Spleen (tissue), 11 donors: ENCODE measurements around the gene PLEKHG3. TPM values are rescaled to one million over a fixed set of nuclear protein-coding genes. Genes with fewer than 3 reads are reported as not detected.
A peak's percentile ranks its signal among the peaks of the same experiment; 100 is the strongest.

Source experiments
- DNase-seq: peaks from one replicate; pipeline ENCODE4 v3.0.0-alpha.2; 2020
- H3K27ac ChIP-seq, 8 donors: fragments of 200-600 bp; sonication (generic) in 7 of 8; 1 replicate in 4 of 8; 2 replicates in 4 of 8; pipeline versions ENCODE4 v1.5.0 to v1.8.0; 2016 to 2021; ENCODE audit warnings: inconsistent platforms in 4 of 8, mild to moderate bottlenecking in 4 of 8, moderate library complexity in 1 of 8
- H3K27me3 ChIP-seq, 7 donors: fragments of 200-600 bp; sonication (generic) in 6 of 7; replicated peaks in 1 of 7; 1 replicate in 4 of 7; 2 replicates in 3 of 7; pipeline versions ENCODE4 v1.5.0 to v1.8.0; 2016 to 2021; ENCODE audit warnings: inconsistent platforms in 3 of 7, mild to moderate bottlenecking in 1 of 7
- H3K36me3 ChIP-seq, 6 donors: fragments of 200-600 bp; sonication (generic) in 5 of 6; 1 replicate in 4 of 6; 2 replicates in 2 of 6; pipeline versions ENCODE4 v1.5.0 to v1.8.0; 2016 to 2021; ENCODE audit warnings: inconsistent platforms in 2 of 6
- H3K4me1 ChIP-seq, 6 donors: fragments of 200-600 bp; sonication (generic) in 5 of 6; 1 replicate in 3 of 6; 2 replicates in 3 of 6; pipeline versions ENCODE4 v1.5.0 to v1.8.0; 2016 to 2021; ENCODE audit warnings: inconsistent platforms in 3 of 6
- H3K4me3 ChIP-seq, 8 donors: fragments of 200-600 bp; sonication (generic) in 7 of 8; 1 replicate in 4 of 8; 2 replicates in 4 of 8; pipeline versions ENCODE4 v1.5.0 to v1.8.0; 2016 to 2021; ENCODE audit warnings: inconsistent platforms in 4 of 8, mild to moderate bottlenecking in 4 of 8, moderate library complexity in 2 of 8
- H3K9me3 ChIP-seq, 8 donors: fragments of 200-600 bp; sonication (generic) in 7 of 8; 1 replicate in 4 of 8; 2 replicates in 4 of 8; pipeline versions ENCODE4 v1.5.0 to v1.8.0; 2016 to 2021; ENCODE audit warnings: inconsistent platforms in 4 of 8
- POLR2A ChIP-seq, 3 donors: fragments of 450-650 bp; IDR thresholded peaks; one replicate each; pipeline ENCODE4 v1.5.1; 2017; ENCODE audit warnings: antibody characterized with exemption in 3 of 3, mild to moderate bottlenecking in 1 of 3
- POLR2AphosphoS5 ChIP-seq, 3 donors: sonication (generic); formaldehyde crosslinking; IDR thresholded peaks; one replicate each; pipeline ENCODE4 v1.5.1; 2017; ENCODE audit warnings: antibody characterized with exemption in 3 of 3
- WGBS, 5 donors: extraction: QIAGEN DNeasy Blood & Tissue Kit in 3 of 5; methylation state at CpG; one replicate each; pipeline versions ENCODE4 v1.1.5 to v1.1.7; 2013 to 2018; 5-methylcytosine and 5-hydroxymethylcytosine counted together
- intact Hi-C: fragments of 100-400 bp; cut with DNase I; formaldehyde crosslinking; loops from one replicate; pipeline ENCODE4 v1.15.0; 2023; ENCODE audit warnings: low total_unique reads
- polyA plus RNA-seq, 3 donors: library from polyadenylated mRNA; stranded (reverse); fragments of 200-250 nt; gene quantifications; one replicate each; pipeline ENCODE4 v1.2.1, GENCODE V29; 2013
- total RNA-seq, 7 donors: library from RNA; depleted of rRNA in 3 of 7; stranded (reverse); fragments of >200 nt in 3 of 7; fragmentation: NEBNext Ultra II Directional in 4 of 7; extraction: Animal tissue kit (Norgen Biotek cat#: 25700) in 4 of 7; gene quantifications; one replicate each; pipeline versions ENCODE4 v1.1.0 to v1.2.1, GENCODE V29; 2016 to 2021
- TF ChIP-seq, protein P1 (sequence below), 11 experiments: fragments of 200-600 bp in 7 of 11; fragments of 450-650 bp in 4 of 11; sonication (generic) in 4 of 11; IDR thresholded peaks in 8 of 11; conservative IDR thresholded peaks in 3 of 11; 1 replicate in 7 of 11; 2 replicates in 4 of 11; pipeline versions ENCODE4 v1.4.0 to v1.8.0; 2016 to 2021; ENCODE audit warnings: antibody characterized with exemption in 11 of 11, inconsistent platforms in 4 of 11, mild to moderate bottlenecking in 1 of 11
- donor health status: healthy with polysubstance abuse.
- donor health status: DM: no; HTN: no; CAD: no; lungs with moderate emphysema.
- donor health status: DM: no; HTN: no; CAD: no.
- donor health status: Bipolar disorder and iron deficiency.
- donor health status: healthy.
- donor health status: DM: no; HTN: no; CAD: no.
- donor health status: DM: yes; HTN: yes; CAD: no.

Gene PLEKHG3
- total and polyA plus RNA-seq, 10 donors = 4.5 to 77.7 (median 45.4) TPM

DNA sequence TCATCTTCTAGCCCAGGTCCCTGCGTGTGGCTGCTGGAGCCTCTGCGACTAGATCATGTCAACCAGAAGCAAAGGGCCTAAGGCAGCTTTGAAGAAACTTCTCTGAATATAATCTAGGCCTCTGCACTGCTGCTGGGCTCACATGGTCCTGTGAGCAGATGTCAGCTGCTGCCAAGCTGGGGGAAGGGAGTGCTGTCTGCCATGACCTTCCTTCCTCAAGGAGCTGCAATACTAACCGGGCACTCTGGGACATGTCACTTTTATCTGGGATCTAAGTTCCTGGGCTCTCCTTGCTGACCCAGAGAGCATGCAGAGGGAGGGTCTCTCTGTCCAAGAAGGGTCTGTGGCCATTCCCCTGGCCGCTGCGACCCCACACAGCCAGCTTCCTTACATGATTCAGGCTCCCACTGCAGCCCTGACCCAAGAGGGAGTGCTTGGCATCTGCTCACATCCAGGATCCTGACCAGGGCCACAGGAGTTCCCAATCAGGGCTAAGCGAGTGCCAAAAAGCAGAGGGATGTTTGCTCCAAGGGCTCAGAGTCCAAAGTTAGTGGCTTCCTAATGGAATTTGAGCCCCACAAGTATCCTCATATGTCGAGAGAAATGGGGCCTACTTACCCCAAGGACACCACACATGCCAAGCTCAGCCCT lies 74.0 kb downstream of the PLEKHG3 start:
- H3K9me3 ChIP-seq = no peaks in the 10 kb centered on the region
- H3K4me3 ChIP-seq = no peak overlapping the region
- intact Hi-C loops = no loop called here
- 63 to 78% (median 74%) methylated on average over 7 of the region's 7 CpGs for WGBS, 5 donors
- H3K36me3 ChIP-seq = no peaks in the 10 kb centered on the region
- no peaks in the 10 kb centered on the region for H3K27me3 ChIP-seq
- peak; percentile 54 for DNase-seq
- H3K4me1 ChIP-seq = peaks cover 0 to 13% (median 5%) of the 10 kb centered on the region in 6 donors
- TF ChIP-seq, protein P1, sequence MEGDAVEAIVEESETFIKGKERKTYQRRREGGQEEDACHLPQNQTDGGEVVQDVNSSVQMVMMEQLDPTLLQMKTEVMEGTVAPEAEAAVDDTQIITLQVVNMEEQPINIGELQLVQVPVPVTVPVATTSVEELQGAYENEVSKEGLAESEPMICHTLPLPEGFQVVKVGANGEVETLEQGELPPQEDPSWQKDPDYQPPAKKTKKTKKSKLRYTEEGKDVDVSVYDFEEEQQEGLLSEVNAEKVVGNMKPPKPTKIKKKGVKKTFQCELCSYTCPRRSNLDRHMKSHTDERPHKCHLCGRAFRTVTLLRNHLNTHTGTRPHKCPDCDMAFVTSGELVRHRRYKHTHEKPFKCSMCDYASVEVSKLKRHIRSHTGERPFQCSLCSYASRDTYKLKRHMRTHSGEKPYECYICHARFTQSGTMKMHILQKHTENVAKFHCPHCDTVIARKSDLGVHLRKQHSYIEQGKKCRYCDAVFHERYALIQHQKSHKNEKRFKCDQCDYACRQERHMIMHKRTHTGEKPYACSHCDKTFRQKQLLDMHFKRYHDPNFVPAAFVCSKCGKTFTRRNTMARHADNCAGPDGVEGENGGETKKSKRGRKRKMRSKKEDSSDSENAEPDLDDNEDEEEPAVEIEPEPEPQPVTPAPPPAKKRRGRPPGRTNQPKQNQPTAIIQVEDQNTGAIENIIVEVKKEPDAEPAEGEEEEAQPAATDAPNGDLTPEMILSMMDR (IDR thresholded peaks at IDR 0.05 in 8 of 11, conservative IDR thresholded peaks at IDR 0.05 in 3 of 11) = no peak
- TF ChIP-seq POLR2AphosphoS5 (IDR thresholded peaks at IDR 0.05) = peak in 2 of 3 donors; percentile 34 to 64
- peak overlapping the region in 3 of 8 donors; percentile 29 to 55 (median 52) for H3K27ac ChIP-seq

DNA sequence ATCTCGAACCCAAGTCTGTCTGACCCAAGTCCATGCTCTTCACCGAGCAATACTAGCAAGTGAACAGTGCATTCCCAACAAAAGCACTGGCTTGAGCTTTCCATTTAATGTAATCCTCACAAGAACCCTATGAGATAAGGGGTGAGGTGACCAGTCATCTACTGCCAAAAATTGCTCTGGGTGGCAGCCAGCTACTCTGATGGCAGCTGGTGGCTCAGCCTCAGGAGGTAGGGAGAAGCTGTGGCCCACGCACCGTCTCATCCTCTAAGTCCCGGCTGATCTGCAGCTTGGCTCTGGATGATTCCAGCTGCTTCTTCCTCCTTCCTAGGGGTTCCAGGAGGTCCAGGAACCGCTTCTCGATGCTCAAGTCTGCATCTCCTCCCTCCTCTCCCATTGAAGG lies 75.2 kb downstream of the PLEKHG3 start:
- WGBS, 5 donors = 87 to 98% (median 94%) methylated on average over 7 of the region's 7 CpGs
- DNase-seq = peak; percentile 25
- Histone ChIP-seq H3K36me3 (no peaks in the 10 kb centered on the region), H3K9me3 (no peaks in the 10 kb centered on the region), H3K27ac (no peak overlapping the region), H3K4me3 (no peak overlapping the region), H3K4me1 (peaks cover 0 to 13% (median 5%) of the 10 kb centered on the region in 6 donors), H3K27me3 (no peaks in the 10 kb centered on the region)
- intact Hi-C loops = no loop called here
- no peak for TF ChIP-seq POLR2A (IDR thresholded peaks at IDR 0.05)
- TF ChIP-seq, protein P1 (IDR thresholded peaks at IDR 0.05 in 8 of 11, conservative IDR thresholded peaks at IDR 0.05 in 3 of 11) = no peak
- no peak for TF ChIP-seq POLR2AphosphoS5 (IDR thresholded peaks at IDR 0.05)

DNA sequence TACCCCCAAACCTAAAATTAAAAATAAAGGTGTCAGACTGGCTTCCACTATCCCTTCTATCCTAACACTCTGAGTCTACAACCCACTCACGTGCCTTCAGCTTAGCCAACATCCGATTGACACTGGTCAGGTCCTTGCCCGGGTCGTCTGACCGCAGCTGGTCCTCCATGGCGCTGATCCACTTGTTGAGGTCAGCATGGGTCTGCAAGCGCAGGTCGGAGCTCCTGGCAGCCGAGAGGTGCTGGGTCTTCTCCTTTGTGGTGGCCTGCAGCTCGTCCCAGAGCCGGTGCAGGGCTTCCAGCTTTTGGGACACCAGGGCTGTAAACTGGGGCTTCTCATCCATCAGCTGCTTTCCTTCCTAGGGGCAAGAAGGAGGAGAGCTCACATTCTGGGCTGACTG lies 78.0 kb downstream of the PLEKHG3 start:
- Histone ChIP-seq H3K9me3 (no peaks in the 10 kb centered on the region), H3K27ac (no peak overlapping the region), H3K27me3 (no peaks in the 10 kb centered on the region), H3K36me3 (no peaks in the 10 kb centered on the region), H3K4me3 (no peak overlapping the region), H3K4me1 (peaks cover 0 to 25% (median 9%) of the 10 kb centered on the region in 6 donors)
- TF ChIP-seq, protein P1 (IDR thresholded peaks at IDR 0.05 in 8 of 11, conservative IDR thresholded peaks at IDR 0.05 in 3 of 11) = no peak
- intact Hi-C loops = no loop called here
- 89 to 93% (median 89%) methylated on average over 11 of the region's 11 CpGs for WGBS, 5 donors
- DNase-seq = peak; percentile 74

DNA sequence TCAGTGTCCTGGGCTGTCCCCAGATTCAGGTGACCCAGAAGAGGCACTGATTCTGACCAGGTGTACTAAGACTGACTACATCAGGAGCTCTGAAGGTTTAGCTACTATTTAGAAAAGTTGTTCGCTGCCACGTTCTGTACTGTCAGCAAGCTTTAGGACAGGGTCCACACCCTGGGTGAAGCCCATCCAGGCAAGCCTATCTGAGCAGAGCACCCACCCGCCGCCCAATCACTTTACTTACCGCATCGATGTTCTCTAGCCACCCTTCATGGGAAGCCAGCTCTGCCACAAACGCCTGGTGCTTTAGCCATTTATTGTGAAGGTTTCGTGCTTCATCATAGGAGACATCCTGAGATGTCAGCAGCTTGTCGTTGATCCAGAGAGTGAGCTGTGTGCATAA lies 79.8 kb downstream of the PLEKHG3 start:
- TF ChIP-seq, protein P1 (IDR thresholded peaks at IDR 0.05 in 8 of 11, conservative IDR thresholded peaks at IDR 0.05 in 3 of 11) = no peak
- no peak for TF ChIP-seq POLR2A (IDR thresholded peaks at IDR 0.05)
- H3K36me3 ChIP-seq = no peaks in the 10 kb centered on the region

More for the DNA sequence above, 79.8 kb downstream of the PLEKHG3 start:
- 89 to 96% (median 93%) methylated on average over 9 of the region's 9 CpGs for WGBS, 5 donors
- intact Hi-C loops = no loop called here
- Histone ChIP-seq H3K4me3 (no peak overlapping the region), H3K4me1 (peaks cover 0 to 17% (median 8%) of the 10 kb centered on the region in 6 donors), H3K27me3 (no peaks in the 10 kb centered on the region), H3K27ac (no peak overlapping the region), H3K9me3 (no peaks in the 10 kb centered on the region)
- peak; percentile 42 for DNase-seq
